D721Med (cell line): ENCODE data around the gene ZNF69.

Experiments used
- DNase-seq: peaks from one replicate; pipeline ENCODE4 v3.0.0; 2011; ENCODE audit warnings: low spot score; ENCODE audit not compliant: insufficient read length
- FAIRE-seq: peaks from 2 replicates; lab custom pipeline; 2011; peaks lifted over from hg19 to GRCh38; lab: Jason Lieb, UNC
- CTCF ChIP-seq: IDR thresholded peaks from 2 replicates; pipeline ENCODE4 v1.5.1; 2012; ENCODE audit warnings: mild to moderate bottlenecking, control low read depth; ENCODE audit not compliant: insufficient read depth; ENCODE audit errors: missing control alignments

Gene ZNF69

GRCh38 chr19:11950312-11950711, 62.7 kb downstream of the ZNF69 start:
- no peak for TF ChIP-seq CTCF
- DNase-seq: no peak
- no peak for FAIRE-seq
